Chondrocyte (in vitro differentiated cells): ENCODE measurements around the gene ODC1. TPM values are rescaled to one million over a fixed set of nuclear protein-coding genes. Genes with fewer than 3 reads are reported as not detected.

Experiments used
- DNase-seq: peaks from one replicate; pipeline ENCODE4 v3.0.0; 2021; ENCODE audit warnings: mixed read lengths, low spot score
- H3K27ac Mint-ChIP-seq: one replicate; pipeline ENCODE4 v1.8.0; 2021; ENCODE audit warnings: mild to moderate bottlenecking, moderate library complexity, mixed read lengths; ENCODE audit not compliant: unreplicated experiment
- H3K27me3 Mint-ChIP-seq: 2 replicates; pipeline ENCODE4 v1.8.0; 2021; ENCODE audit warnings: low read depth, mixed read lengths
- H3K36me3 Mint-ChIP-seq: 2 replicates; pipeline ENCODE4 v1.8.0; 2021; ENCODE audit warnings: low read depth, mixed read lengths
- H3K4me1 Mint-ChIP-seq: 2 replicates; pipeline ENCODE4 v1.8.0; 2021; ENCODE audit warnings: low read depth, mild to moderate bottlenecking, mixed read lengths
- H3K4me3 Mint-ChIP-seq: one replicate; pipeline ENCODE4 v1.8.0; 2021; ENCODE audit warnings: mild to moderate bottlenecking, moderate library complexity, mixed read lengths; ENCODE audit not compliant: unreplicated experiment
- H3K9me3 Mint-ChIP-seq: 2 replicates; pipeline ENCODE4 v1.8.0; 2021; ENCODE audit warnings: low read depth, mixed read lengths
- total RNA-seq: library from RNA; stranded (reverse); gene quantifications from 3 replicates; pipeline ENCODE4 v1.2.1, GENCODE V29; 2021
- TF ChIP-seq, protein P1 (sequence below): fragments of 200-600 bp; sonication (generic); IDR thresholded peaks from 2 replicates; pipeline ENCODE4 v1.5.0; 2021; ENCODE audit warnings: antibody characterized with exemption, mild to moderate bottlenecking, moderate library complexity

The ODC1 gene
- total RNA-seq, 1 donor from 2014 or later, result 65.3 TPM

- H3K27me3 Mint-ChIP-seq, result no peaks in the 10 kb centered on the region
- H3K36me3 Mint-ChIP-seq, result peaks cover 3% of the 10 kb centered on the region
- TF ChIP-seq, protein P1, sequence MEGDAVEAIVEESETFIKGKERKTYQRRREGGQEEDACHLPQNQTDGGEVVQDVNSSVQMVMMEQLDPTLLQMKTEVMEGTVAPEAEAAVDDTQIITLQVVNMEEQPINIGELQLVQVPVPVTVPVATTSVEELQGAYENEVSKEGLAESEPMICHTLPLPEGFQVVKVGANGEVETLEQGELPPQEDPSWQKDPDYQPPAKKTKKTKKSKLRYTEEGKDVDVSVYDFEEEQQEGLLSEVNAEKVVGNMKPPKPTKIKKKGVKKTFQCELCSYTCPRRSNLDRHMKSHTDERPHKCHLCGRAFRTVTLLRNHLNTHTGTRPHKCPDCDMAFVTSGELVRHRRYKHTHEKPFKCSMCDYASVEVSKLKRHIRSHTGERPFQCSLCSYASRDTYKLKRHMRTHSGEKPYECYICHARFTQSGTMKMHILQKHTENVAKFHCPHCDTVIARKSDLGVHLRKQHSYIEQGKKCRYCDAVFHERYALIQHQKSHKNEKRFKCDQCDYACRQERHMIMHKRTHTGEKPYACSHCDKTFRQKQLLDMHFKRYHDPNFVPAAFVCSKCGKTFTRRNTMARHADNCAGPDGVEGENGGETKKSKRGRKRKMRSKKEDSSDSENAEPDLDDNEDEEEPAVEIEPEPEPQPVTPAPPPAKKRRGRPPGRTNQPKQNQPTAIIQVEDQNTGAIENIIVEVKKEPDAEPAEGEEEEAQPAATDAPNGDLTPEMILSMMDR, result no peak
- no peak for DNase-seq
- H3K4me3 Mint-ChIP-seq, result peak overlapping the region; percentile 33
- no peaks in the 10 kb centered on the region for H3K9me3 Mint-ChIP-seq
- H3K27ac Mint-ChIP-seq, result peak overlapping the region; percentile 92
- H3K4me1 Mint-ChIP-seq, result peaks cover 67% of the 10 kb centered on the region
These were observed 43.6 kb downstream of the ODC1 start for GRCh38 chr2:10404324-10405143.

DNA sequence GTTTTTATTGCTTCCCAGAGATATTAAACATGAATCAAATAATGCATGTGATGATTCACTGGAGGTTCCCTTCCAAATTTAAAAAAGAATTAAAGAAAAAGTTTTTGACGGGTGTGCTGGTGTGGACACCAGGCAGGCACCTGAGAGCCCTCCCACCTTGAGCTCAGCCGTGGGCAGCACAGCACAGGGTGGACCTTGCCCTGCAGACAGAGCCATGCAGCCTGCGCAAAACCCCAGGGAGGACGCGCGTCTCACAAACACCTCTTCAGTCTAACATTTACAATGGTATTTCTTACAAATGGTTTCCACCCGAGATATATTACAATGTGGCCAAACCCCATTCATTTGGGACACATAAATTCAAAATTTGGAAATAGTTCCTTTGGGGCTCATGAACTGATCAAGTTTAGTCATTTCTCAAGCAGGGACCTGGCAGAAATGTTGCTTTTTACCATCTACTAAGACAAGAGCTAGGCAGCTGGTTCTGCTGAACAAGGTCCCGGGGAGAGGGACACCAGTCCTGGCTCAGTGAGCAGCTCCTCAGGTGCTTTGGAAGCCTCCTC is 45.4 kb downstream of the ODC1 start:
- TF ChIP-seq, protein P1, result no peak
- H3K27me3 Mint-ChIP-seq, result no peaks in the 10 kb centered on the region
- peaks cover 51% of the 10 kb centered on the region for H3K4me1 Mint-ChIP-seq
- H3K9me3 Mint-ChIP-seq, result no peaks in the 10 kb centered on the region
- H3K4me3 Mint-ChIP-seq, result no peak overlapping the region
- H3K36me3 Mint-ChIP-seq, result peaks cover 3% of the 10 kb centered on the region
- no peak overlapping the region for H3K27ac Mint-ChIP-seq
- no peak for DNase-seq

GRCh38 chr2:10402062-10402585 is 46.0 kb downstream of the ODC1 start:
- no peaks in the 10 kb centered on the region for H3K9me3 Mint-ChIP-seq
- peaks cover 3% of the 10 kb centered on the region for H3K36me3 Mint-ChIP-seq
- TF ChIP-seq, protein P1, result no peak
- H3K4me1 Mint-ChIP-seq, result peaks cover 45% of the 10 kb centered on the region
- H3K4me3 Mint-ChIP-seq, result no peak overlapping the region
- H3K27ac Mint-ChIP-seq, result no peak overlapping the region
- H3K27me3 Mint-ChIP-seq, result no peaks in the 10 kb centered on the region
- no peak for DNase-seq

DNA sequence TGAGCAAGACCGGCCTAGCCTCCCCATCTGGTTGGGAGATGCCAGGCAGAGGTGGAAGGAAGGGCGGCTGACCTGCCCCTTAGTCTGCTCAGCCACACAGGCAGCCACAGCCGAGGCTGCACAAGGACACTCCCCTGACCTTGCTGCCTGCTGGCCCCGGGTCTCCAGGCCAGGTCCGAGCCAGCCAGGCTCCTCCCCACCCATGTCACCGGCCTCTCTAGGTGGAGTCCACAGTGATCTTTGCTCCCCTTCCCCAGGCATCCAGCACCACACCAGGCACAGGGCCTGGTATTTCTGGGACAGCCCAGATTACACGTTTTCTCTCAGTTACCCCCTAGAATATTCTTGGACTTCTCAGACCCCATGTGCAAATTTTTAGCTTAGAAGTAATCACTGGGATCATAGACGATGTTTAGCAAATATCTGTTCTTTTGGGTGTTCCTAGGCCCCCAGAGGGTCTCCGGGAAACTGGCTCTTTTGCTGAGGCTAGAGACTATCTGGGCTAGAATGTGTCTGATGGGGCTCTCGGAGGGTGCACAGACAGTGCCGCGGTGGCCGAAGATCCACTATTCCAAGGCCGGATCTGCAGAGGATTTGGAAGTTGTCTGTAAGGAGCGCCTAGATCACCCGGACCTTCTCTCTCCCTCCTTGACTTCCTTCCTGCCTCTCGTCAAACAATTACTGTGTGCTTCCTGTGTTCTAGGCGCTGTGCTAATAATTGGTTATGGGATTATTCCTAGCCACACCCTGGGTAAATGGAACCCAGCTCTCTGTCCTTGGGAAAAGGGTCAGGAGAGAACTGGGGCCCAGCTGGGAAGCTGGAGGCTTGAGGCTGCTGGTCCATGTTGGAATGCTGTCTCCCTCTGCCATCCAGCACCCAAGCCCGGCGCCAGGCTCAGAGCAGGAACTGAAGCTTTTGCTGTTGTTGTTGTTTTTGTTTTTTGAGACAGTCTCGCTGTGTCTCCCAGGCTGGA is 46.9 kb downstream of the ODC1 start:
- H3K9me3 Mint-ChIP-seq, result no peaks in the 10 kb centered on the region
- H3K27me3 Mint-ChIP-seq, result no peaks in the 10 kb centered on the region
- H3K4me1 Mint-ChIP-seq, result peaks cover 36% of the 10 kb centered on the region
- no peak for DNase-seq
- no peak overlapping the region for H3K4me3 Mint-ChIP-seq
- H3K27ac Mint-ChIP-seq, result peak overlapping the region; percentile 12
- TF ChIP-seq, protein P1, result no peak
- H3K36me3 Mint-ChIP-seq, result peaks cover 3% of the 10 kb centered on the region

DNA sequence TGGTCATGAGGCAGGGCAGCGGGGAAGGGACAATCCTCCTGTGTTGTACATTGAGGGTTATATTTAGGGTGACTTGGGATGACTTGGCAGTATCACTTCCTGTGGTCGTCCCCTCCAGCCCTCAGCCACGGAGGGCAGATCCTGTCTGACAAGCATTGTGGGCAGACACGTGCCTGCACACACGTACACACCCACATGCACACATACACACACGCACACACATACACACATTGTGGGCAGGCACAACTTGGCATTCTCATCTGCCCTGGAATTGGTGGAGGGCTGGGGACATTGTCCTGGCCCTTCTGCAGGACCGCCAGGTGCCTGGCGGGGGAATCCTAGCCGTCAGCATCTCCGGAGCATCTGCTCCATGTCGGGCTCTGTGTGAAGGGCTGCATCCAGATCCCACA is 47.6 kb downstream of the ODC1 start:
- TF ChIP-seq, protein P1, result no peak
- H3K27me3 Mint-ChIP-seq, result no peaks in the 10 kb centered on the region
- H3K9me3 Mint-ChIP-seq, result no peaks in the 10 kb centered on the region
- H3K4me1 Mint-ChIP-seq, result peaks cover 29% of the 10 kb centered on the region
- no peak overlapping the region for H3K27ac Mint-ChIP-seq
- no peak for DNase-seq
- H3K4me3 Mint-ChIP-seq, result no peak overlapping the region
- H3K36me3 Mint-ChIP-seq, result peaks cover 3% of the 10 kb centered on the region
